GM11168 (cell line): ENCODE data around the gene SMARCAL1.
"Not testable (repeated sequence)": the region's sequence is repeated elsewhere in the genome, so short reads cannot be mapped to it uniquely, and the experiment has no call there.

Source experiments
- in situ Hi-C: fragments of 300-500 bp; cut with MboI; formaldehyde crosslinking; loops from one replicate; pipeline ENCODE4 v1.12.0; 2022; ENCODE audit warnings: low sequenced_read_pairs; ENCODE audit not compliant: unreplicated experiment

The SMARCAL1 gene

GRCh38 chr2:216498070-216498378 is 85.7 kb downstream of the SMARCAL1 start:
- in situ Hi-C loops: no loop called here

GRCh38 chr2:216498379-216499352 is 86.4 kb downstream of the SMARCAL1 start, which contains the start of gene RPL37A:
Gene RPL37A (plus strand): TSS chr2:216498844. CDS start chr2:216498875, 31 bp downstream.
- in situ Hi-C loops: no loop called here

GRCh38 chr2:216499641-216500218 is 87.4 kb downstream of the SMARCAL1 start:
- in situ Hi-C loops: no loop called here

- in situ Hi-C loops: no loop called here
Observed at GRCh38 chr2:216500572-216500971, 88.3 kb downstream of the SMARCAL1 start.

- in situ Hi-C loops: no loop called here
Observed at GRCh38 chr2:216501854-216502253, 89.6 kb downstream of the SMARCAL1 start.

- in situ Hi-C loops: no loop called here
Observed at GRCh38 chr2:216502381-216503158, 90.3 kb downstream of the SMARCAL1 start.

GRCh38 chr2:216503159-216503629 is 90.9 kb downstream of the SMARCAL1 start:
- in situ Hi-C loops: no loop called here

- in situ Hi-C loops: no loop called here
Observed at GRCh38 chr2:216503697-216504375, 91.6 kb downstream of the SMARCAL1 start.

GRCh38 chr2:216504376-216504762 is 92.1 kb downstream of the SMARCAL1 start:
- in situ Hi-C loops: no loop called here

GRCh38 chr2:216505133-216506106 is 93.1 kb downstream of the SMARCAL1 start:
- in situ Hi-C loops: loop anchor here (5.0 kb wide), 1 partner anchor 157 kb away; no protein-coding TSS in a partner anchor

- in situ Hi-C loops: loop anchor here (5.0 kb wide), 1 partner anchor 155 kb away; no protein-coding TSS in a partner anchor
Observed at GRCh38 chr2:216507220-216508160, 95.2 kb downstream of the SMARCAL1 start.

- in situ Hi-C loops: loop anchor here (5.0 kb wide), 1 partner anchor 154 kb away; no protein-coding TSS in a partner anchor
Observed at GRCh38 chr2:216508229-216508628, 95.9 kb downstream of the SMARCAL1 start.

- in situ Hi-C loops: no loop called here
Observed at GRCh38 chr2:216516730-216517350, 104.6 kb downstream of the SMARCAL1 start.

- in situ Hi-C loops: no loop called here
Observed at GRCh38 chr2:216517447-216518225, 105.4 kb downstream of the SMARCAL1 start.

- in situ Hi-C loops: not testable (repeated sequence)
Observed at GRCh38 chr2:216518566-216519119, 106.4 kb downstream of the SMARCAL1 start.

- in situ Hi-C loops: no loop called here
Observed at GRCh38 chr2:216519154-216519762, 107.0 kb downstream of the SMARCAL1 start.
